Endothelial cell of umbilical vein (primary cell): ENCODE results near the gene SLC20A1. TPM values are rescaled to one million over a fixed set of nuclear protein-coding genes. Genes with fewer than 3 reads are reported as not detected.

Experiments used
- BruUV-seq: library from RNA; stranded (reverse); fragments of 400-500 nt; replicated peaks from 2 replicates; lab custom pipeline; 2021; lab: Mats Ljungman, UMichigan
- CTCF ChIA-PET: fragments of 300-600, 350-600 bp; sonication (Branson Sonifier 250); formaldehyde crosslinking; loops from one replicate; lab custom pipeline; 2021; ENCODE audit warnings: antibody characterized with exemption, inconsistent platforms; lab: Charles Lee
- POLR2A ChIA-PET: fragments of 300-600, 350-600 bp; sonication (Branson Sonifier 250); formaldehyde crosslinking; loops from one replicate; lab custom pipeline; 2021; ENCODE audit warnings: antibody characterized with exemption, inconsistent platforms; lab: Charles Lee
- DNase-seq: peaks from one replicate; pipeline ENCODE4 v3.0.0-alpha.2; 2011; ENCODE audit warnings: low read depth, low spot score
- FAIRE-seq: peaks from 2 replicates; lab custom pipeline; 2011; peaks lifted over from hg19 to GRCh38; lab: Jason Lieb, UNC
- H2AFZ ChIP-seq: 2 replicates; pipeline ENCODE4 v1.6.0; 2012; ENCODE audit warnings: low read depth, low read length, control low read depth, inconsistent platforms
- H3K27ac ChIP-seq: 2 replicates; pipeline ENCODE4 v1.5.1; 2011; ENCODE audit warnings: low read depth, mild to moderate bottlenecking, control low read depth, low read length, moderate library complexity; ENCODE audit not compliant: insufficient read depth
- H3K27me3 ChIP-seq, 2 experiments: 2 replicates each; pipeline versions ENCODE4 v1.6.0 to v1.6.1; 2011; ENCODE audit warnings: low read length in 2 of 2, mixed read lengths in 1 of 2; ENCODE audit not compliant: control insufficient read depth in 2 of 2, insufficient read depth in 2 of 2
- H3K36me3 ChIP-seq, 2 experiments: 2 replicates in 1 of 2; 3 replicates in 1 of 2; pipeline ENCODE4 v1.5.1; 2011; ENCODE audit warnings: low read length in 2 of 2, mild to moderate bottlenecking in 1 of 2, moderate library complexity in 1 of 2; ENCODE audit not compliant: control insufficient read depth in 2 of 2, insufficient read depth in 2 of 2; ENCODE audit errors: extremely low read depth in 1 of 2
- H3K4me1 ChIP-seq: 3 replicates; pipeline ENCODE4 v1.5.1; 2011; ENCODE audit warnings: mild to moderate bottlenecking, low read length; ENCODE audit not compliant: control insufficient read depth, insufficient read depth; ENCODE audit errors: extremely low read depth
- H3K4me2 ChIP-seq: 2 replicates; pipeline ENCODE4 v1.6.1; 2011; ENCODE audit warnings: low read length, control low read depth, mixed read lengths; ENCODE audit not compliant: insufficient read depth
- H3K4me3 ChIP-seq, 3 experiments: fragments of 200-600 bp in 1 of 3; sonication (generic), shearing (Covaris generic) in 1 of 3; replicated peaks in 1 of 3; 2 replicates each; pipeline ENCODE4 v1.5.1; 2011 to 2016; ENCODE audit warnings: control low read depth in 3 of 3, low read length in 3 of 3, mild to moderate bottlenecking in 2 of 3, inconsistent platforms in 1 of 3, low read depth in 1 of 3, moderate library complexity in 1 of 3; ENCODE audit not compliant: insufficient read depth in 1 of 3
- H3K79me2 ChIP-seq: 2 replicates; pipeline ENCODE4 v1.6.0; 2012; ENCODE audit warnings: low read length, inconsistent platforms; ENCODE audit not compliant: control insufficient read depth, insufficient read depth
- H3K9ac ChIP-seq: replicated peaks from 2 replicates; pipeline ENCODE3; 2011; ENCODE audit warnings: low read length, control low read depth; ENCODE audit not compliant: insufficient read depth; ENCODE audit errors: extremely low read depth
- H3K9me1 ChIP-seq: replicated peaks from 3 replicates; pipeline ENCODE4 v1.6.0; 2011; ENCODE audit warnings: mild to moderate bottlenecking, low read length; ENCODE audit not compliant: control insufficient read depth, insufficient read depth; ENCODE audit errors: extremely low read depth
- H3K9me3 ChIP-seq: replicated peaks from 2 replicates; pipeline ENCODE4 v1.5.1; 2012; ENCODE audit warnings: low read length, inconsistent platforms; ENCODE audit not compliant: control insufficient read depth, insufficient read depth
- H4K20me1 ChIP-seq: replicated peaks from 2 replicates; pipeline ENCODE3; 2011; ENCODE audit warnings: mild to moderate bottlenecking, low read length; ENCODE audit not compliant: control insufficient read depth, insufficient read depth; ENCODE audit errors: extremely low read depth
- EZH2 ChIP-seq: IDR thresholded peaks from 2 replicates; pipeline ENCODE4 v1.6.1; 2012; ENCODE audit warnings: borderline replicate concordance, low read depth, mild to moderate bottlenecking, moderate library complexity, low read length, inconsistent platforms; ENCODE audit not compliant: severe bottlenecking
- FOS ChIP-seq: IDR thresholded peaks from 2 replicates; pipeline ENCODE4 v1.6.1; 2011; ENCODE audit warnings: mild to moderate bottlenecking, low read length, moderate library complexity, borderline replicate concordance; ENCODE audit not compliant: insufficient read depth
- GATA2 ChIP-seq: IDR thresholded peaks from 2 replicates; pipeline ENCODE4 v1.7.0; 2011; ENCODE audit warnings: low read depth, mild to moderate bottlenecking, moderate library complexity, mixed read lengths, low read length; ENCODE audit not compliant: insufficient read length, insufficient read depth
- JUN ChIP-seq: IDR thresholded peaks from 2 replicates; pipeline ENCODE4 v1.6.1; 2011; ENCODE audit warnings: borderline replicate concordance, low read depth; ENCODE audit not compliant: insufficient read length, insufficient read depth
- MAX ChIP-seq: IDR thresholded peaks from 2 replicates; pipeline ENCODE4 v1.6.1; 2011; ENCODE audit not compliant: insufficient read depth, insufficient read length
- MYC ChIP-seq: IDR thresholded peaks from one replicate; pipeline ENCODE4 v1.6.1; 2011; ENCODE audit warnings: mild to moderate bottlenecking, low read depth, low read length
- POLR2A ChIP-seq: IDR thresholded peaks from 2 replicates; pipeline ENCODE4 v1.6.1; 2012; ENCODE audit warnings: low read depth, mild to moderate bottlenecking, control low read depth, low read length
- POLR2AphosphoS5 ChIP-seq: IDR thresholded peaks from 2 replicates; pipeline ENCODE4 v1.6.1; 2012; ENCODE audit warnings: low read depth, mild to moderate bottlenecking, control low read depth, low read length, moderate library complexity; ENCODE audit not compliant: insufficient read depth
- dilution Hi-C: fragments of 300-500 bp; cut with MboI; formaldehyde crosslinking; loops from one replicate; pipeline ENCODE4 v1.15.0; 2019; ENCODE audit warnings: low sequenced_read_pairs; ENCODE audit not compliant: extremely low pct_ligation_motif_present
- intact Hi-C: fragments of 100-400 bp; cut with micrococcal nuclease; formaldehyde crosslinking; loops from one replicate; pipeline ENCODE4 v1.10.0; 2022
- polyA plus RNA-seq, 4 experiments: library from polyadenylated mRNA; depleted of rRNA in 3 of 4; stranded (reverse) in 3 of 4; unstranded in 1 of 4; fragments of >200 nt; gene quantifications; 2 replicates each; pipeline versions ENCODE4 v1.2.1 to v1.2.3, GENCODE V29; 2011 to 2012; ENCODE audit warnings: missing spikeins in 1 of 4
- total RNA-seq: library from RNA; stranded (reverse); gene quantifications from 2 replicates; pipeline ENCODE4 v1.2.3, GENCODE V29; 2021

SLC20A1 gene
- total and polyA plus RNA-seq, 2 donors (not counting 3 experiments of a cell fraction or from before 2014, with no cell fraction given): 52.7 to 149 TPM

- H4K20me1 ChIP-seq: no peaks in the 10 kb centered on the region
- H3K4me3 ChIP-seq: peak overlapping the region in 1 of 3 experiments; percentile 14
- no peaks in the 10 kb centered on the region for H3K79me2 ChIP-seq
- H3K4me2 ChIP-seq: peak overlapping the region; percentile 69
- no peaks in the 10 kb centered on the region for H3K36me3 ChIP-seq
- TF ChIP-seq POLR2AphosphoS5 (peak; percentile 95), POLR2A (peak; percentile 74), JUN (peak; percentile 78), MAX (no peak), EZH2 (no peak), FOS (peak; percentile 96), GATA2 (peak; percentile 41), MYC (no peak)
- FAIRE-seq: peak; percentile 98
- ChIA-PET POLR2A (interaction anchor here (0.8 to 3.5 kb wide), 3 partner anchors 14 to 51 kb away, joined by 3 to 43 read pairs (median 5); partner anchors contain the start of gene SLC20A1), CTCF (interaction anchor here (0.6 to 8.9 kb wide), 22 partner anchors 14 to 315 kb away, joined by 3 to 171 read pairs (median 6); partner anchors contain the start of genes CHCHD5, NT5DC4 and SLC20A1)
- H2AFZ ChIP-seq: peak overlapping the region; percentile 18
- peak; percentile 95 for DNase-seq
- H3K9ac ChIP-seq: peak overlapping the region; percentile 64
- BruUV-seq: TSS peak; percentile 96
- H3K4me1 ChIP-seq: peaks cover 77% of the 10 kb centered on the region
- H3K9me1 ChIP-seq: no peaks in the 10 kb centered on the region
- H3K27ac ChIP-seq: peak overlapping the region; percentile 91
- dilution Hi-C loops (no loop called here), intact Hi-C loops (loop anchor here (1.0 to 5.0 kb wide), 5 partner anchors 14 to 47 kb away; partner anchors contain the start of genes CHCHD5 and SLC20A1)
- H3K27me3 ChIP-seq: no peaks in the 10 kb centered on the region
- H3K9me3 ChIP-seq: no peaks in the 10 kb centered on the region
Observed at GRCh38 chr2:112627060-112628040, 18.4 kb upstream of the SLC20A1 start.
